ENCODE data around the gene NCOA1. TPM values are rescaled to one million over a fixed set of nuclear protein-coding genes. Genes with fewer than 3 reads are reported as not detected.
A peak's percentile ranks its signal among the peaks of the same experiment; 100 is the strongest.

NCOA1 gene
- total RNA-seq (6.7 and 7.9 TPM in 2 replicates), polyA plus RNA-seq (5.4 and 9.1 TPM in 2 replicates)

- DNase-seq (ENCODE audit: low read depth in 1 of 2, low spot score in 1 of 2): peak; percentile 86 to 96
- TF ChIP-seq, protein P1, sequence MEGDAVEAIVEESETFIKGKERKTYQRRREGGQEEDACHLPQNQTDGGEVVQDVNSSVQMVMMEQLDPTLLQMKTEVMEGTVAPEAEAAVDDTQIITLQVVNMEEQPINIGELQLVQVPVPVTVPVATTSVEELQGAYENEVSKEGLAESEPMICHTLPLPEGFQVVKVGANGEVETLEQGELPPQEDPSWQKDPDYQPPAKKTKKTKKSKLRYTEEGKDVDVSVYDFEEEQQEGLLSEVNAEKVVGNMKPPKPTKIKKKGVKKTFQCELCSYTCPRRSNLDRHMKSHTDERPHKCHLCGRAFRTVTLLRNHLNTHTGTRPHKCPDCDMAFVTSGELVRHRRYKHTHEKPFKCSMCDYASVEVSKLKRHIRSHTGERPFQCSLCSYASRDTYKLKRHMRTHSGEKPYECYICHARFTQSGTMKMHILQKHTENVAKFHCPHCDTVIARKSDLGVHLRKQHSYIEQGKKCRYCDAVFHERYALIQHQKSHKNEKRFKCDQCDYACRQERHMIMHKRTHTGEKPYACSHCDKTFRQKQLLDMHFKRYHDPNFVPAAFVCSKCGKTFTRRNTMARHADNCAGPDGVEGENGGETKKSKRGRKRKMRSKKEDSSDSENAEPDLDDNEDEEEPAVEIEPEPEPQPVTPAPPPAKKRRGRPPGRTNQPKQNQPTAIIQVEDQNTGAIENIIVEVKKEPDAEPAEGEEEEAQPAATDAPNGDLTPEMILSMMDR (IDR thresholded peaks at IDR 0.05; ENCODE audit: low read depth, low read length): no peak
- H3K36me3 ChIP-seq: no peaks in the 10 kb centered on the region
Observed at GRCh38 chr2:24490690-24491541, at the start of gene NCOA1. Gene NCOA1, plus strand, starts transcription at chr2:24491254. Its CDS starts 167,424 bp downstream, at chr2:24658678.

DNA sequence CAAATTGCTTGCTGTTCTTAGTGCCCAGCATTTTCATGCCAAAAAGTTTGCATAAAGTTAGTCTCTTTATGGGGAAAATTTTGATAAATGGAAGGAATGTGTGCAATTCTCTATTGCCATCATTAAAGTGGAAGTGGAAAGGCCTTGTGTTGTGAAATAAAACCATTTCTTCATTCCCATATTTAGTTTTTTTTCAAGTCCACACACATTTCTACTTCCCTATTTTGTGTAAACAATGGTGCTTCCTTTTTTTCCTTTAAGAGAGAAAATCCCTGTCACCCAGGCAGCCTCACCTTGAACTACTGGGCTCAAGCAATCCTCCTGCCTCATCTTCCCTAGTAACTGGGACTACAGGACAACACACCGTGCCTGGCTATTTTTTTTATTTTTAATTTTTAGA, 42.3 kb upstream of the NCOA1 start:
- H3K4me1 ChIP-seq (ENCODE audit: low read depth): no peaks in the 10 kb centered on the region
- no peak overlapping the region for H3K4me3 ChIP-seq
- peaks cover 4% of the 10 kb centered on the region for H3K9me3 ChIP-seq (ENCODE audit: low read depth)
- DNase-seq (ENCODE audit: low read depth in 1 of 2, low spot score in 1 of 2): no peak
- H3K27ac ChIP-seq: no peak overlapping the region
- TF ChIP-seq, protein P1 (IDR thresholded peaks at IDR 0.05; ENCODE audit: low read depth, low read length): no peak
- peaks cover 9% of the 10 kb centered on the region for H3K27me3 ChIP-seq
- no peaks in the 10 kb centered on the region for H3K36me3 ChIP-seq

More at GRCh38 chr2:24490690-24491541, at the start of gene NCOA1:
- Histone ChIP-seq H3K4me1 (ENCODE audit: low read depth) (peaks cover 8% of the 10 kb centered on the region), H3K27ac (peak within 1 kb of the TSS; percentile 83), H3K4me3 (peak within 1 kb of the TSS; percentile 77), H3K9me3 (ENCODE audit: low read depth) (no peaks in the 10 kb centered on the region), H3K27me3 (peaks cover 71% of the 10 kb centered on the region)

- Histone ChIP-seq H3K27ac (no peak overlapping the region), H3K27me3 (peaks cover 14% of the 10 kb centered on the region), H3K4me1 (ENCODE audit: low read depth) (no peaks in the 10 kb centered on the region), H3K4me3 (no peak overlapping the region), H3K36me3 (no peaks in the 10 kb centered on the region), H3K9me3 (ENCODE audit: low read depth) (peaks cover 4% of the 10 kb centered on the region)
- TF ChIP-seq, protein P1 (IDR thresholded peaks at IDR 0.05; ENCODE audit: low read depth, low read length): no peak
- no peak for DNase-seq (ENCODE audit: low read depth in 1 of 2, low spot score in 1 of 2)
Observed at GRCh38 chr2:24449344-24449743, 41.7 kb upstream of the NCOA1 start.

- Histone ChIP-seq H3K36me3 (no peaks in the 10 kb centered on the region), H3K9me3 (ENCODE audit: low read depth) (peaks cover 4% of the 10 kb centered on the region), H3K27ac (no peak overlapping the region), H3K4me1 (ENCODE audit: low read depth) (no peaks in the 10 kb centered on the region), H3K27me3 (peaks cover 28% of the 10 kb centered on the region), H3K4me3 (no peak overlapping the region)
- TF ChIP-seq, protein P1 (IDR thresholded peaks at IDR 0.05; ENCODE audit: low read depth, low read length): no peak
- no peak for DNase-seq (ENCODE audit: low read depth in 1 of 2, low spot score in 1 of 2)
Observed at GRCh38 chr2:24451805-24452501, 39.1 kb upstream of the NCOA1 start.

- Histone ChIP-seq H3K4me1 (ENCODE audit: low read depth) (no peaks in the 10 kb centered on the region), H3K9me3 (ENCODE audit: low read depth) (peaks cover 4% of the 10 kb centered on the region), H3K36me3 (no peaks in the 10 kb centered on the region), H3K4me3 (no peak overlapping the region), H3K27ac (no peak overlapping the region), H3K27me3 (peaks cover 33% of the 10 kb centered on the region)
- TF ChIP-seq, protein P1 (IDR thresholded peaks at IDR 0.05; ENCODE audit: low read depth, low read length): no peak
- DNase-seq (ENCODE audit: low read depth in 1 of 2, low spot score in 1 of 2): no peak
Observed at GRCh38 chr2:24452502-24452885, 38.6 kb upstream of the NCOA1 start.

Measured in cardiac muscle cell (in vitro differentiated cells and primary cell).